HL-60 (cell line): ENCODE measurements around the gene ITPRID2.

Source experiments
- DNase-seq, 2 experiments: peaks; one replicate each; pipeline ENCODE4 v3.0.0-alpha.2; 2010 to 2020; ENCODE audit warnings: low read depth in 1 of 2, low spot score in 1 of 2
- H3K27ac ChIP-seq: fragments of 250-450 bp; sonication (Bioruptor Pico); replicated peaks from 2 replicates; pipeline ENCODE4 v1.5.1; 2020; ENCODE audit warnings: mild to moderate bottlenecking, moderate library complexity
- H3K27me3 ChIP-seq: fragments of 250-450 bp; sonication (Bioruptor Pico); 2 replicates; pipeline ENCODE4 v1.5.1; 2021; ENCODE audit warnings: mild to moderate bottlenecking, moderate library complexity; ENCODE audit not compliant: insufficient read depth, poor library complexity, severe bottlenecking
- H3K4me3 ChIP-seq: replicated peaks from 2 replicates; pipeline ENCODE4 v1.5.1; 2011; ENCODE audit warnings: mild to moderate bottlenecking, control low read depth, low read length; ENCODE audit not compliant: insufficient read depth
- CTCF ChIP-seq: IDR thresholded peaks from one replicate; pipeline ENCODE4 v1.5.1; 2011; ENCODE audit warnings: low read length, control low read depth, inconsistent platforms; ENCODE audit not compliant: insufficient read depth
- GABPA ChIP-seq: IDR thresholded peaks from 2 replicates; pipeline ENCODE4 v1.6.1; 2012; ENCODE audit warnings: low read depth
- POLR2AphosphoS5 ChIP-seq: IDR thresholded peaks from 2 replicates; pipeline ENCODE4 v1.6.1; 2012; ENCODE audit warnings: low read depth
- SPI1 ChIP-seq: IDR thresholded peaks from 2 replicates; pipeline ENCODE4 v1.6.1; 2012; ENCODE audit warnings: low read depth, mild to moderate bottlenecking, borderline replicate concordance
- TF ChIP-seq, protein P1 (sequence below): IDR thresholded peaks from 2 replicates; pipeline ENCODE4 v1.6.1; 2012; ENCODE audit warnings: low read depth; ENCODE audit not compliant: insufficient replicate concordance

ITPRID2 gene

DNA sequence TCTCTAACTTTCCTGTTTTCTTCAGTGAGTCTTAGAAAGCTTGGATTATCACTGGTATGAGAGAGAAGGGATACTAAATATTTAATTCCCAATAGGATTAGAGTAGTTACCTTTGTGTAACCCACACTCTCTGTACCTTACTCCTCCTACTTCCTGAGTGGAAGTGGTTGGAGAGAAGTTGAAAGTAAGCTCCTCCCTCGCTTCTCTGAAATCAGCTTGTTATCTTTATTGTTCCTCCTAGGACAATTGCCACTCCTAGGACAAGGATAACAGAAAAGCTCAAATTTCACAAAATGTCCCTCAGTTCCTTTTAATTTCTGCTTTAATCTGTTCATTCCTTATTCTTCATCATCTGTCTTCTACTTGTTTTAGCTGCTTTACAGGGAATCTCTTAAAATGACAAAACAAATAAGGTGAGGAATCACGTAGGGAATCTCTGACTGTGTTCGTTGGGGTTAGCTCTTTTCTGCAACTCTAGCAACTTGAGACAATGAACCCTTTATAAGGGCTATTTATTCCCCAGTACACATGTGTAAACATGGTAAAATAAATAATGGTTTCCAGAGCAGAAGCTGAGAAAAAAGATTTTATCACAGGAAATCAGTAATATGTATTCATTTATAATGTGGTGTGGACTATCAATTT, 8.6 kb downstream of the ITPRID2 start:
- TF ChIP-seq CTCF (no peak), POLR2AphosphoS5 (no peak), GABPA (no peak), SPI1 (no peak)
- TF ChIP-seq, protein P1, sequence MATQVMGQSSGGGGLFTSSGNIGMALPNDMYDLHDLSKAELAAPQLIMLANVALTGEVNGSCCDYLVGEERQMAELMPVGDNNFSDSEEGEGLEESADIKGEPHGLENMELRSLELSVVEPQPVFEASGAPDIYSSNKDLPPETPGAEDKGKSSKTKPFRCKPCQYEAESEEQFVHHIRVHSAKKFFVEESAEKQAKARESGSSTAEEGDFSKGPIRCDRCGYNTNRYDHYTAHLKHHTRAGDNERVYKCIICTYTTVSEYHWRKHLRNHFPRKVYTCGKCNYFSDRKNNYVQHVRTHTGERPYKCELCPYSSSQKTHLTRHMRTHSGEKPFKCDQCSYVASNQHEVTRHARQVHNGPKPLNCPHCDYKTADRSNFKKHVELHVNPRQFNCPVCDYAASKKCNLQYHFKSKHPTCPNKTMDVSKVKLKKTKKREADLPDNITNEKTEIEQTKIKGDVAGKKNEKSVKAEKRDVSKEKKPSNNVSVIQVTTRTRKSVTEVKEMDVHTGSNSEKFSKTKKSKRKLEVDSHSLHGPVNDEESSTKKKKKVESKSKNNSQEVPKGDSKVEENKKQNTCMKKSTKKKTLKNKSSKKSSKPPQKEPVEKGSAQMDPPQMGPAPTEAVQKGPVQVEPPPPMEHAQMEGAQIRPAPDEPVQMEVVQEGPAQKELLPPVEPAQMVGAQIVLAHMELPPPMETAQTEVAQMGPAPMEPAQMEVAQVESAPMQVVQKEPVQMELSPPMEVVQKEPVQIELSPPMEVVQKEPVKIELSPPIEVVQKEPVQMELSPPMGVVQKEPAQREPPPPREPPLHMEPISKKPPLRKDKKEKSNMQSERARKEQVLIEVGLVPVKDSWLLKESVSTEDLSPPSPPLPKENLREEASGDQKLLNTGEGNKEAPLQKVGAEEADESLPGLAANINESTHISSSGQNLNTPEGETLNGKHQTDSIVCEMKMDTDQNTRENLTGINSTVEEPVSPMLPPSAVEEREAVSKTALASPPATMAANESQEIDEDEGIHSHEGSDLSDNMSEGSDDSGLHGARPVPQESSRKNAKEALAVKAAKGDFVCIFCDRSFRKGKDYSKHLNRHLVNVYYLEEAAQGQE: no peak
- Histone ChIP-seq H3K4me3 (no peak overlapping the region), H3K27ac (no peak overlapping the region), H3K27me3 (no peaks in the 10 kb centered on the region)
- DNase-seq: no peak

- DNase-seq: no peak
- TF ChIP-seq CTCF (no peak), SPI1 (no peak), GABPA (no peak)
- TF ChIP-seq, protein P1: no peak
- Histone ChIP-seq H3K27ac (no peak overlapping the region), H3K4me3 (no peak overlapping the region), H3K27me3 (no peaks in the 10 kb centered on the region)
Measured at GRCh38 chr2:181902625-181903024, 11.1 kb downstream of the ITPRID2 start.

DNA sequence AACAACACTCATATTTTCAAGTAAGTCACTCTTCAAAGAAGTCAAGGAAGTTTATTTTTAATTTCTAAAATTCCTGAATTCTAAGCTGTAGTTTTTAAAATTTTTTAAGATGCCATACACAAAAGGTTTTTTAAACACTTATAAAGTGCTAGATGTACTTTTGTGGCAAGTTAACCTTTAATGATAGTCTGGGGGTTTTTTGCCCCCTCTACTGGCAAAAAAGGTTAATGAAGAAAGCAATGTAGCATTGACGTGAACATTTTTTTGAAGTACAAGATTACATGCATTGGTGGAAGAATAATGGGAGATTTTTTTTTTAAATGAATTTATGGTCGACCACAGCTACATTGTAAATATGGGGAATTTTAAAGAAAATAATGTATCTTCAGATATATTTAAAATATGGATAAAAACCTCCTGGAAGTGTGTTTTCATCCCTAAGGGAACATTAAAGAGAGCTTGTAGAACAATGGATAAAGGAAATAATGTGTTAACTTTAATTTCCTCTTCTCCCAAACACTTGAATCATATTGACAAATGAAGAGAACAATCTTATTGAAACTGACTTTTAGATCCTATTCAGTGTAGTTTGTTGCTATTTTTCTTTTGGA, 12.6 kb downstream of the ITPRID2 start:
- Histone ChIP-seq H3K27me3 (no peaks in the 10 kb centered on the region), H3K27ac (no peak overlapping the region), H3K4me3 (no peak overlapping the region)
- no peak for TF ChIP-seq CTCF
- TF ChIP-seq, protein P1: no peak
- no peak for TF ChIP-seq SPI1
- no peak for TF ChIP-seq POLR2AphosphoS5
- no peak for TF ChIP-seq GABPA
- DNase-seq: peak in 1 of 2 experiments; percentile 11
